Spleen (tissue), 11 donors: Measurements from ENCODE around the gene C1QTNF2. TPM values are rescaled to one million over a fixed set of nuclear protein-coding genes. Genes with fewer than 3 reads are reported as not detected.

Source experiments
- DNase-seq: peaks from one replicate; pipeline ENCODE4 v3.0.0-alpha.2; 2020
- H3K27ac ChIP-seq, 8 donors: fragments of 200-600 bp; sonication (generic) in 7 of 8; 1 replicate in 4 of 8; 2 replicates in 4 of 8; pipeline versions ENCODE4 v1.5.0 to v1.8.0; 2016 to 2021; ENCODE audit warnings: inconsistent platforms in 4 of 8, mild to moderate bottlenecking in 4 of 8, moderate library complexity in 1 of 8
- H3K27me3 ChIP-seq, 7 donors: fragments of 200-600 bp; sonication (generic) in 6 of 7; replicated peaks in 1 of 7; 1 replicate in 4 of 7; 2 replicates in 3 of 7; pipeline versions ENCODE4 v1.5.0 to v1.8.0; 2016 to 2021; ENCODE audit warnings: inconsistent platforms in 3 of 7, mild to moderate bottlenecking in 1 of 7
- H3K36me3 ChIP-seq, 6 donors: fragments of 200-600 bp; sonication (generic) in 5 of 6; 1 replicate in 4 of 6; 2 replicates in 2 of 6; pipeline versions ENCODE4 v1.5.0 to v1.8.0; 2016 to 2021; ENCODE audit warnings: inconsistent platforms in 2 of 6
- H3K4me1 ChIP-seq, 6 donors: fragments of 200-600 bp; sonication (generic) in 5 of 6; 1 replicate in 3 of 6; 2 replicates in 3 of 6; pipeline versions ENCODE4 v1.5.0 to v1.8.0; 2016 to 2021; ENCODE audit warnings: inconsistent platforms in 3 of 6
- H3K4me3 ChIP-seq, 8 donors: fragments of 200-600 bp; sonication (generic) in 7 of 8; 1 replicate in 4 of 8; 2 replicates in 4 of 8; pipeline versions ENCODE4 v1.5.0 to v1.8.0; 2016 to 2021; ENCODE audit warnings: inconsistent platforms in 4 of 8, mild to moderate bottlenecking in 4 of 8, moderate library complexity in 2 of 8
- H3K9me3 ChIP-seq, 8 donors: fragments of 200-600 bp; sonication (generic) in 7 of 8; 1 replicate in 4 of 8; 2 replicates in 4 of 8; pipeline versions ENCODE4 v1.5.0 to v1.8.0; 2016 to 2021; ENCODE audit warnings: inconsistent platforms in 4 of 8
- CTCF ChIP-seq, 11 experiments: fragments of 200-600 bp in 7 of 11; fragments of 450-650 bp in 4 of 11; sonication (generic) in 4 of 11; IDR thresholded peaks in 8 of 11; conservative IDR thresholded peaks in 3 of 11; 1 replicate in 7 of 11; 2 replicates in 4 of 11; pipeline versions ENCODE4 v1.4.0 to v1.8.0; 2016 to 2021; ENCODE audit warnings: antibody characterized with exemption in 11 of 11, inconsistent platforms in 4 of 11, mild to moderate bottlenecking in 1 of 11
- POLR2A ChIP-seq, 3 donors: fragments of 450-650 bp; IDR thresholded peaks; one replicate each; pipeline ENCODE4 v1.5.1; 2017; ENCODE audit warnings: antibody characterized with exemption in 3 of 3, mild to moderate bottlenecking in 1 of 3
- POLR2AphosphoS5 ChIP-seq, 3 donors: sonication (generic); formaldehyde crosslinking; IDR thresholded peaks; one replicate each; pipeline ENCODE4 v1.5.1; 2017; ENCODE audit warnings: antibody characterized with exemption in 3 of 3
- WGBS, 5 donors: extraction: QIAGEN DNeasy Blood & Tissue Kit in 3 of 5; methylation state at CpG; one replicate each; pipeline versions ENCODE4 v1.1.5 to v1.1.7; 2013 to 2018; 5-methylcytosine and 5-hydroxymethylcytosine counted together
- intact Hi-C: fragments of 100-400 bp; cut with DNase I; formaldehyde crosslinking; loops from one replicate; pipeline ENCODE4 v1.15.0; 2023; ENCODE audit warnings: low total_unique reads
- polyA plus RNA-seq, 3 donors: library from polyadenylated mRNA; stranded (reverse); fragments of 200-250 nt; gene quantifications; one replicate each; pipeline ENCODE4 v1.2.1, GENCODE V29; 2013
- total RNA-seq, 7 donors: library from RNA; depleted of rRNA in 3 of 7; stranded (reverse); fragments of >200 nt in 3 of 7; fragmentation: NEBNext Ultra II Directional in 4 of 7; extraction: Animal tissue kit (Norgen Biotek cat#: 25700) in 4 of 7; gene quantifications; one replicate each; pipeline versions ENCODE4 v1.1.0 to v1.2.1, GENCODE V29; 2016 to 2021
- donor health status: healthy with polysubstance abuse.
- donor health status: DM: no; HTN: no; CAD: no; lungs with moderate emphysema.
- donor health status: DM: no; HTN: no; CAD: no.
- donor health status: Bipolar disorder and iron deficiency.
- donor health status: healthy.
- donor health status: DM: no; HTN: no; CAD: no.
- donor health status: DM: yes; HTN: yes; CAD: no.

Gene C1QTNF2
- total and polyA plus RNA-seq, 10 donors: 0.16 to 0.52 (median 0.32) TPM; not detected in 3

DNA sequence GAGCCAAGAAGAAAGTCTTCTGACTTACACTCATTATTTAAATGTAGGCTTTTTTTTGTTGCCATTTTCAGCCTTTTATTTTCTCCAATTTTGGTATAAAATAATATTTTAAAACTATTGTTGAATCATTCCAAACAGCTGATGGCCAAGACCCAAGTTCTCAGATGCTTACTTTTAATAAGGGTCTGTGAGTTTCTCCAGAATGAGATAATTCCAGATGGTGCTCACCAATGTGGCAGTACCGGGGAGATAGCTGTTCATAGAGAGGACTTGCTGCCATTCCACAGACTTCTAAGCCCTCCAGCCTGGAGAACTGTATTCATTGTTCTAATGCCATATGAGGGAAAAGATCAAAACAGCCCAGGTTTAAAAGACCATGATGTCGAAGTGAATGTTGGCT, 5.3 kb upstream of the C1QTNF2 start:
- intact Hi-C loops: no loop called here
- Histone ChIP-seq H3K27ac (no peak overlapping the region), H3K36me3 (no peaks in the 10 kb centered on the region), H3K4me3 (no peak overlapping the region), H3K4me1 (peaks cover 0 to 3% (median under 1%) of the 10 kb centered on the region in 6 donors), H3K27me3 (peaks cover 0 to 57% (median 1%) of the 10 kb centered on the region in 7 donors), H3K9me3 (no peaks in the 10 kb centered on the region)
- WGBS, 5 donors: 86 to 97% (median 89%) methylated on average over 2 of the region's 2 CpGs
- no peak for TF ChIP-seq POLR2A (IDR thresholded peaks at IDR 0.05)
- no peak for TF ChIP-seq CTCF (IDR thresholded peaks at IDR 0.05 in 8 of 11, conservative IDR thresholded peaks at IDR 0.05 in 3 of 11)
- no peak for TF ChIP-seq POLR2AphosphoS5 (IDR thresholded peaks at IDR 0.05)
- no peak for DNase-seq

DNA sequence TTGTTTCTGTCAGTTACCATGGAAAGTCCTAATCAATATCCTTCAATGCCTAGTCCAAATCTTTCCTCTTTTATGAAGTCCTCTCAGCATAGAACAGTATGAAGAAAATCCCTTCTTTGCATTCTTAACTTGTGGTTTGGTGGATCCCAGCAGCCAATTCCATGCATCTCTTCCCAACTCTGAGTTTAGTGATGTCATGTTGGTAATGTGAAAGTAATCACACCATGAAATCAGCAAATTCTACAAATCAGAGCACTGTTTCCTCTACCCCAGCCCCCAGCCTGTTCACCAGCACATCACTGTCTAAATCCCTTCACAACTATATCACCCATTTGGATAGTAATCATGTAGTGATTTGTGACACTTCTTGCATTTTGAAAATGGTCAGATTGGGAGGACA, 4.7 kb upstream of the C1QTNF2 start:
- no peak for DNase-seq
- no peak overlapping the region for H3K4me3 ChIP-seq
- intact Hi-C loops: no loop called here
- peaks cover 0 to 8% (median 6%) of the 10 kb centered on the region in 6 donors for H3K4me1 ChIP-seq
- H3K36me3 ChIP-seq: no peaks in the 10 kb centered on the region
- H3K27ac ChIP-seq: no peak overlapping the region
- H3K9me3 ChIP-seq: no peaks in the 10 kb centered on the region
- no peak for TF ChIP-seq POLR2A (IDR thresholded peaks at IDR 0.05)
- TF ChIP-seq POLR2AphosphoS5 (IDR thresholded peaks at IDR 0.05): no peak
- no peak for TF ChIP-seq CTCF (IDR thresholded peaks at IDR 0.05 in 8 of 11, conservative IDR thresholded peaks at IDR 0.05 in 3 of 11)
- peaks cover 0 to 62% (median 7%) of the 10 kb centered on the region in 7 donors for H3K27me3 ChIP-seq

DNA sequence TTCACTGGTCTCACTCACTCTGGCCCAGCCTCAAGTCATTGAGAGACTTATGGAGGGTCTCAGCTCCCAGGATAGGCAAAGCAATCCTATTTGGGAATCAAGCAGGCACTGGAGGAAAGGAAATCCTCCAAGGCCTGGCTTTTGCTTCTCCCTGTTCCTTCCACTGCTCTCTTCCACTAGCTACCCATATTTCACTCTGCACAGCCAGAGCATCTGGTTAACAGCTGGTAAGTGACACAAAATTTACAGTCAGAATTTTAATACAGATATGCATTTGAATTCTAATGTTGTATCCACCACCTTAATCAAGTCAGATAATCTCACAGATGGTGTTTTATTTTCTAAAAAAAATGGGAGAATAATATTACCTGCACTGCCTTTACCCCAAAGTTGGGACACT, 868 bp upstream of the C1QTNF2 start:
- no peaks in the 10 kb centered on the region for H3K36me3 ChIP-seq
- no peak overlapping the region for H3K4me3 ChIP-seq
- DNase-seq: no peak
- no peaks in the 10 kb centered on the region for H3K9me3 ChIP-seq
- intact Hi-C loops: no loop called here
- H3K27ac ChIP-seq: no peak overlapping the region
- TF ChIP-seq CTCF (IDR thresholded peaks at IDR 0.05 in 8 of 11, conservative IDR thresholded peaks at IDR 0.05 in 3 of 11) (no peak), POLR2A (IDR thresholded peaks at IDR 0.05) (no peak), POLR2AphosphoS5 (IDR thresholded peaks at IDR 0.05) (no peak)
- peaks cover 0 to 85% (median 23%) of the 10 kb centered on the region in 7 donors for H3K27me3 ChIP-seq
- peaks cover 0 to 16% (median 11%) of the 10 kb centered on the region in 6 donors for H3K4me1 ChIP-seq

- 59 to 67% (median 64%) methylated on average over 12 of the region's 12 CpGs for WGBS, 5 donors
- Histone ChIP-seq H3K9me3 (no peaks in the 10 kb centered on the region), H3K27me3 (peaks cover 0 to 80% (median 23%) of the 10 kb centered on the region in 7 donors), H3K36me3 (no peaks in the 10 kb centered on the region), H3K4me1 (peaks cover 0 to 16% (median 11%) of the 10 kb centered on the region in 6 donors), H3K27ac (peak overlapping the region in 1 of 8 donors; percentile 39), H3K4me3 (peak overlapping the region in 7 of 8 donors; percentile 37 to 72 (median 47))
- intact Hi-C loops: no loop called here
- DNase-seq: no peak
- no peak for TF ChIP-seq POLR2A (IDR thresholded peaks at IDR 0.05)
- TF ChIP-seq POLR2AphosphoS5 (IDR thresholded peaks at IDR 0.05): no peak
- no peak for TF ChIP-seq CTCF (IDR thresholded peaks at IDR 0.05 in 8 of 11, conservative IDR thresholded peaks at IDR 0.05 in 3 of 11)
These were observed 248 bp upstream of the C1QTNF2 start for GRCh38 chr5:160370713-160371034.
